GM19463 (cell line): ENCODE results near the gene HS6ST1.

Source experiments
- ATAC-seq: cut with Tn5 transposase; IDR thresholded peaks from one replicate; pipeline ENCODE4 v1.9.1; 2021; ENCODE audit warnings: mild to moderate bottlenecking, moderate library complexity; ENCODE audit not compliant: unreplicated experiment

The HS6ST1 gene

DNA sequence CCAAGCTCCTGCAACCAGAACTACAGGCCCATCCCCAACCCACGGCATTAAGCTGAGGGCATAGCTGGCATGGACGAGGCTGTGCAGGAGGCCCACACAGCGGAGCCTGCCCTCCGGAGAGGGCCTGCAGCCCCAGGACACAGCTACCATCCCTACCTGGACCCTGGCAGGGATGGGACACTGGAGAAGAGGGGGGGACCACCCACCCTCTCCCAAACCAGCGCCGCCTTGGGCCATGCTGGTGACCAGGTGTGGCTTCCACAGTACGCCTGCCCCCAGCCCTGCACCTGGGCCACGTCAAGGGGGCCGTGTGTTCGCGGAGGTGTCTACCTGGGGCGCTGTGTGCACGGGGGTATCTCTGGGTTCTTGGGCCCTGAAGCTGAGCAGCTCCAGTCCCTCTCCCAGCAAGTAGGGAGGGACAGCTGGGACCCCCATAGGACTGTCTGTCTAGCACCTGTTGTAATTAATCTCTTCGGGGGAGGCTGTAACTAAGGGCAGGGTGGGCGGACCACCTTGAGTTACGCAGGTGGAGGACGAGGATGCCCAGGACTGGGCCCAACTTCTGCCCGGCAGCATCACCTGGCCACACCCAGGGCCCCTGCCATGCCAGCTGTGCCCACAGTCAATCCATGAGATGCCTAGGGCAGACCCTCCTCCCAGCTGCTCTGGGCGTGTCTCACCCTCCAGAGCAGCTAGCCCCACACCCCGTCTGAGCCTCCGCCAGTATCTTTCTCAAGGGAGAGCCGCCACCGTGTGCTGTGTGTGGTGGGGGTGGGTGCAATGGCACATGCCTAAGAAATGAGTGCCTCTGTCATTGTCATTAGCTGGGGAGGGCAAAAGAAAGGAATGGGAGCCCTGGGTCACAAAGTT, 18.3 kb downstream of the HS6ST1 start:
- no peak for ATAC-seq

DNA sequence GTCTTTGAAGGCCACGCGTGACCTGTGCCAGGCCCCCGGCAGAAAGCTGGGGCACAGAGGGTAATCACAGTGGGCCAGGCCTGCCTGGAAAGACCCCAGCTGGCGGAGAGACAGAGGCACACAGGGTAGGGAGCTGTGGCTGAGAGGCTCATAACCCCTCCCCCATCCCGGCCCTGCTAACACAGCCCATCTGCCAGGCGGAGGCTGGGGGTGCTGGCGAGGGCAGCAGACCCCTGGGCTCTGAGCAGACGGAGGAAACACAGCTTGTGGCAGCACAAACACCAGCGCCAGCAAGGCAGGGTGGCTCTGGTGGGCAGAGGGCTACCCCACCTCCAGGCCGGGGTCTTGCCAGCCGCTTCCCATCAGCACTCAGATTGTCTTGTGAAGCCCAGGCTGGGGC, 19.0 kb downstream of the HS6ST1 start:
- ATAC-seq, result no peak

DNA sequence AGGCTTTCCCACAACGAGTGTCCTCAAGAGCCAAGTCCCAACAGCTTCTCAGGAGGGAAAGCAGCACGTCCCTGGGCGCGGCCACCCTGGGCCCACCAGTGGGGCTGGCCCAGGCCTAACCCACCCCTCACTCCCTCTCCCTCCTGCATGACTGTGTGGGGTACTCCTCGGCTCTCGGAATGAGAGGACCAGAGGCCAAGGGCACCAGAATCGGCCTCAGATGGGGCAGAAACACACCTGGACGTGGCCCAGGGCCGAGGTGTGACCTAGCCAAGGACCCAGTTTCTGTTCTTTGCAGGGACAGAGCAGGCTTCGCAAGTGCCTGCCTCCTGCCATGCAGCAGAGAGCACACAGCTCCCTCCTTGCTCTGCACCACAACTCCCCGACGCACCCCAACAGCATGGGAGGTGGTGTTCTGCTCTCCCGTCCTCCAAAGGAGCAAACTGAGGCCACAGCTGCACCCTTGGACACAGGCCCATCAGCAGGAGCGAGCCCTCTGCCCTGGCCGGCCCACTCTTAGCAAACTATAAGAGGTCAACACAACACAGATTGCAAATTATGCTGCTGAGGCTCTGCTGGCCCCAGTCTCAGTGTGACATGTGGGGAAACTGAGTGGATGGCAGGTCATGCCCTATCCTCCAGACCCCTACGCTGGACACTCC, 19.7 kb downstream of the HS6ST1 start:
- ATAC-seq, result no peak

DNA sequence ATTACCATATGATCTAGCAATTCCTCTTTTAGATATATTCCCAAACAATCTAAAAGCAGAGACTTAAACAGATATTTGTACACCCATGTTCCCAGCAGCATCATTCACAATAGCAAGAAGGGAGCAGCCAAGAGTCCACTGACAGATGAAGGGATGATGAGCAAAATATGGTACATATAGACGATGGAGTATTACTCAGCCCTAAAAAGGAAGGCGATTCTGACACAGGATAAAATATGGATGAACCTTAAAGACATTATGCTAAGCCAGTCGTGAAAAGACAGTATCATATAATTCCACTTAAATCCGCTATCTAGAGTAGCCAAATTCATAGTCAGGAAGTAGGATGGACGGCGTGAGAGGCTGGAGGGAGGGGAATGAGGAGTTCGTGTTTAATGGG, 20.4 kb downstream of the HS6ST1 start:
- no peak for ATAC-seq

DNA sequence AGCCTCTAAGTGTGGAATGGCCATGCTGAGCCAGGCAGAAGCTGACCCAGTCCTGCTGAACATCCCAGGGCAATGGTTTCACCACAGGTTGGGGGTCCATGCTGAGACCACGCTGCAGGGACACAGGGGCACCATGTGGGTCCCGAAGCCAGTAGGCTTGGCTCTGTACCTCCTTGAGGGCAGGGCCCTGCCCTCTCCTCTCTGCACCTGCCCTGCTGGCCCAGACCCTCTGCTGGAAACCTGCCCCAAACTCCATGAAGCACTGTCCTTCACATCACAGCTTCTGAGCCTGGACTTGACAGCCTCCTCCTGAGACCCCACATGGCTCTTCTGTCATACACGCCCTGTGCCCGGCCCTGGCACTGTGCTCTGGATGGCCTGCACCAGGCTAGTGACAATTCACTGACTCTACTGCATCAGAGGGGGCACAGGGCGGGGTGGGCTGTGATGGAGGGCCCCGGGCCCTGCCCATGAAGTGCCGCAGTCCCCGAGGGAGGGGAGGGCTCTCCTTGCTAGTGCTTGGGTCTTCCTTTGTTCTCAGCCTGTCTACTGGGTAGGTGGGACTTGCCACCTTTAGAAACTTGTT, 24.7 kb downstream of the HS6ST1 start:
- ATAC-seq, result no peak

DNA sequence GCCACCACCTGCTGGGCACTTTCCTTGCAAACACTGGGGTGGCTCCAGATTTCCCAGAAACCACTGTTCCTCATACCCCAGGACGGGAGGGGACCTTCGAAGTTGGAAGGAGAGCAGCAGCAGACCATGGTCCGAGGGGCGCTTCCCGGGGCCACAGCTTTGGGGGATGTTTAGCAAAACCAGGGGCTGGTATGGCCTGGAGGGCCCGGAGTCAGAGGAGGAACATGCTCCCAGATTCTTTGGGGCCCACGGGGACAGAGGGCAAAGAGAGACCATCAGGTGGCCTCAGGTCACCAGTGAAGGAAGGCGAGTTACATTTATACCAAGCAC, 25.3 kb downstream of the HS6ST1 start:
- no peak for ATAC-seq

DNA sequence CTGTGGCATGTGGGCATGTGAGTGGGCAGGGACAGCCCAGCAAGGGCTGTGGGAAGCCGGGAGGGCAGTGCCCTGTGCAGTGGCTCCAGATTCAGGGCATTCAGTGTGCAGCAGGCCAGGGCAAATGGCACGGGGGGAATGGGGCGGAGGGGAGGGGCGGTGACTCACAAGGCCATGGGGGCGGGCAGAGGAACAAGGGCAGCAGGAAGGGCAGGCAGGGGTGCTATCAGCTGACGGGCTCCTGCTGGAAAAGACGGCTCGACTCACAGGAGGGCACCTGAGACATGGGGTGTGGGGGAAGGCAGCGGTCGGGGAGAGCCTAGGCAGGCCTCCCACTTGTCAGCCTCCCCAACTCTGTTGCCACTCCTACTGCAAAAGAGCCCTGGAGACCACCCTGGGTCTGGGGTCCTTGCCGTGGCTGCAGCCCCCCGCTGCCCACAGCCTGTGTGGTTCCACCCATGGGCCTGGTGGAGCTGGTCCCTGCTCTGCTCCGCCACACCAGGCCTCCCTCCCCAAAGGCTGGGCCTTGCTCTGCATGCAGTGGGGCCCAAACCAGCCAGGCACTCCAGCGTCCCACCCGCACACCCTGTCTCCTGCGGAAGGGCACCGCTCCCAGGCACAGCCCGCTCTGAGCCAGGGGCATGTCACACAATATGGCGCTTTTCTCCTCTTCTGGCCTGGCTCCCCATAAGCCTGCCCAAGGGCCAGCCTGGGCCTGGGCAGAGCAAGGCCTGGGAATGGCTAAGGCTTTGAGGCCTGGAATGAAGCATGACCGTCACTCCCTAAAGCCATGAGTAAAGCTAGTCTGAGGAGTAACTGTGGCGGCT, 25.9 kb downstream of the HS6ST1 start:
- no peak for ATAC-seq

DNA sequence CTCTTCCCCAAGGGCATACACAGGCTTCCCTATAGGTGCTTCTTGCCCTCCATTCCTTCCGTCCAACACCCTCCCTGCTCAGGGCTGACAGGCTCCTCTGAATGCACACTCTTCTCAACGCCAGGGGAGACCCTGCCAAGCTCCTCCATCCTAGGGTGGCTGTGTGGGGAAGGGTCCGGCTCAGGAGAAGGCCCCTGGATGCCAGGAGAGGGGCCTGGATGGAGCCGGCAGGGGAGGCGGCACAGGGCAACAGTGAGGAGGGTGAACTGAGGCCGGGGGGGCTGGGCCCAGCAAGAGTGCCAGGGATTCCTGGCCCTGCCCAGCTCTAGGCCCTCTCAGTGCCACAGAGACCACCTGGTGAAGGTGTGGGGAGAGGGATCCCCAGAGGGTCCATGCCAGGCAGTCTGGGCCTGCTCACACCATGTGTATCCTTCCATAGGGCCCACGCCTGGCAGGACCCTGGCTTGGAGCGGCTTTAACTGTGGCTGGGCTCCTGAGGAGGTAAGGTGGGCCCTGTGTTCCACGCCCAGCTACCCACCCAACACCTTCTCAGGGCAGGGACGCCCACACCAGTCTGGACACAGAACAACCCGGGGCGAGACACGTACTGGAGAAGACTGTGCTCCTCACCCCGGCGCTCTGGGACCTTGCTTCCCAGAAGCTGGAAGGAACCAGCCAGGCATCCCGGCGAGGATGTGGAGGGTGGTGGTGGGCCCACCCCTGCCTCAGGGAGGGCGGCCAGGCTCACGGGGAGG, 26.6 kb downstream of the HS6ST1 start:
- ATAC-seq, result no peak

DNA sequence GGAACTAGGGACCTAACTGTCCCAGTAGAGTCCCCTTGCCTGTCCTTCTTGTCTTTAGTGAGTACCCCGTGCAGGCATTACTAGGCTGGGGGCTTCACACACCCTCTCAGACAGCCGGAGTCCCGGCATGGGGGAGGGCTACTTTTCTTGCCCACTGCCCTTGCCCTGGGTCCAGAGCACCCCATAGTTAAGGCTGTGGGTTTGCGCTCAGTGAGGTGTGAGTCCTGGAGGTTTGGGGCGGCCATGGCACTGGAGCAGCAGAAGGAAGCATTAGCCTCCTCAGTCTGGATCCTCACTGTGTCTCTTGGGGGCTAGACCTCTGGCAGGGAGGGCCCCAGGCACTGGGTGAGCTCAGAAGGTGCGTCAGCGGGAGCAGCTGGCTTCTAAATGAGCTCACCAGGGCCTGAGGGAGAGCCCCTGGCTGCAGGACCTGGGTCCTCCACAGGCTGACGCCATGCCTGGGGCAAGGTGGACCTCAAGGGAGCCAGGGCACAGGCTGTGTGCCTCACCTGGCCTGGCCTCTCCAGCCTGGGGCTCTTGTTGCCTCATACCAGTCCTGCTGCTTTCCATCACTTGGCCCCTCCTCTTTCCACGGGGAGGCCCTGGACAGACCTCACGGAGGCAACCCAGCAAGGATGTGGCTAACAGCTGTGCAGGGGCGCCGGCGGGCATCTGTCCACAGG, 27.4 kb downstream of the HS6ST1 start:
- peak; percentile 47 for ATAC-seq

DNA sequence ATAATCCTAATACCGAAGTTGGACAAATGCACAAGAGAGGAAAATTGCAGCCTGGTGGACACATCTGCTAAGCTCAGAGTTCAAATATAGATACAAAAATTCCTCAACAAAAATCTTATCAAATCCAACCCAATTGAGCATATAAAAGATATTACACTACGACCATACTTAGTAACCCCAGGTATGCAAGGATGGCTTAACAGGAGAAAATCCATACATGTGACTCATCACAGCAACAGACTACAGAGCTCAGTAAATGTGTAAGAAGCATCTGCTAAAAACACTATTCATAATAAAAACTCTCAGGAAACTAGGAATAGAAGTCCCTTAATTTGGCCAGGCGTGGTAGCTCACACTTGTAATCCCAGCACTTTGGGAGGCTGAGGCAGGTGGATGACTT, 28.3 kb downstream of the HS6ST1 start:
- no peak for ATAC-seq

DNA sequence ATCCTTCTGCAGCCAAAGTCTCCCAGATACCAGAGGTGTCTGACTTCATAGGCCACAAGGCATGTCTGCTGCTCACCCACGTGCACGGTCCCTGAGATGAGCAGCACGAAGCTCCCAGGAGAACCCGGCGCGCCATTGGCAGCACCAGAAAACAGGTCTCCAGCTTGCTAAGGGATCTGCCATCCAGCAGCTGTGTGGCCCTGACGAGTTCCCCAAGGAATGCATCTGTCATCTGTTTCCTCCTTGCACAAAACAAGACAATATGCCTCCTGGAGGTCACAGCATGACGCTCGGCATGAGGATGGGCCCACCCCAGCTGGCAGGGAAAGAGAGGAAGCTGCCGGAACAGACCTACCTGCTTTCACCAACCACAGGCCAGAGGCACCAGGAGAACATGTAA, 29.2 kb downstream of the HS6ST1 start:
- no peak for ATAC-seq

DNA sequence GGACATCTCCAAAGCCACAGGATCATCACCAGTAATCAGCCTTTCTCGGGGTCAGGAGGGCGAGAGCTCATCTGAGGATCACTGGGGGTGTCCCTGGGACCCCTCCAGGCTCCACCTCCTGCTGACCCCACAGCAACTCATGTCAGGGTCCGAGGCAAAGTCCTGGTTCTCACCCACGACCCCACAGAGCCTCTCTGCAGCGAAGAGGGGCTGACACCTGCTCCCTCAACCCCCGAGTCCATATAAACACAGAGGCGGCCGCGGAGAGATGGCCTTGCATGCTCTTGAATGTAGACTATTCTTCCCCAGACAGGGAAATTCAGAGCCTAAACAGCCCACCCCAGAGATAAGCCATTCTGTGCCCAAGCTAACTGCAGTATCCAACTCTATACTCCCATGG, 29.9 kb downstream of the HS6ST1 start:
- ATAC-seq, result no peak

DNA sequence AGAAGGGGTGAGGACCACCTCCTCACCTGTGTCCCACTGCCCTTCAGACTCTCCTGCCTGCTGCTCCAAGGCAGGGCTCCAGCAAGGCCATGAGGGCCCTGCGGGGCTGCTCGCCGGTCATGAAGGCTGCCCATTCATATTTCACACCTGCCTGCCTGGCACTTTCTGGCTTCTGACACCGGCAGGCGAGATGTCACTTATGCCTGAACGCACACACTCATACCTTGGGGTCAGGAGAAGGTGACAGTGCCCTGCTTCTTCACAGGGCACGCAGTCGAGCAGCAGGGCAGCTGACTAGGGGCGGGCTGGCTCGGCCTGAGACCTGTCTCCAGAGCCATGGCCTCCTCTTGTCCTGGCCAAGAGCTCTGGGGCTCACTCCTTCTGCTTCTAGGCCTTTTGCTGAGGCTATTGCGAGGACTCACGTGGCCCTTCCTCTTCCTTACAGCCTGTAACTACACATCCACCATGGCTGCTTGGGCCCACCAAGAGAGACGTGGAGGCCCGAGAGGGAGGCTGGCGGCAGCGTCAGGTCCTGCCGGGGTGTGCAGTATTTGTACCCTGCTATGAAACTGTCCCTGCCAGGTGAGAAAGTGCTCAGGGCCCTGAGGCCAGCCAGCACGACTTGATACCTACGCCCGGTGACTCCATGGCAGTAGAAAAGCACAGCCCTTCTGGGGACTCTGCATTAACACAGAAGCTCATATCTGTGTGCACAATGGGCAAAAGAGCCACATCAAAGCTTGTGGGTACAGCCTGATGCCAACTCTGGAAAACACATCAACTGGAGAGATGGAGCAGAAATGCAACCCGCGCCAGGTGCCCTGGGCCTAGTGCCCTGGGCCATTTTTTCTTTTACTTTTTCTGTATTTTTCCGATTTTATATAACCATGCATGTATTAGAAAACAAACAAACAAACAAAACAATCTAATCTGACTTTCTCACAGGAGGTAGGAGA, 30.6 kb downstream of the HS6ST1 start:
- ATAC-seq, result no peak

DNA sequence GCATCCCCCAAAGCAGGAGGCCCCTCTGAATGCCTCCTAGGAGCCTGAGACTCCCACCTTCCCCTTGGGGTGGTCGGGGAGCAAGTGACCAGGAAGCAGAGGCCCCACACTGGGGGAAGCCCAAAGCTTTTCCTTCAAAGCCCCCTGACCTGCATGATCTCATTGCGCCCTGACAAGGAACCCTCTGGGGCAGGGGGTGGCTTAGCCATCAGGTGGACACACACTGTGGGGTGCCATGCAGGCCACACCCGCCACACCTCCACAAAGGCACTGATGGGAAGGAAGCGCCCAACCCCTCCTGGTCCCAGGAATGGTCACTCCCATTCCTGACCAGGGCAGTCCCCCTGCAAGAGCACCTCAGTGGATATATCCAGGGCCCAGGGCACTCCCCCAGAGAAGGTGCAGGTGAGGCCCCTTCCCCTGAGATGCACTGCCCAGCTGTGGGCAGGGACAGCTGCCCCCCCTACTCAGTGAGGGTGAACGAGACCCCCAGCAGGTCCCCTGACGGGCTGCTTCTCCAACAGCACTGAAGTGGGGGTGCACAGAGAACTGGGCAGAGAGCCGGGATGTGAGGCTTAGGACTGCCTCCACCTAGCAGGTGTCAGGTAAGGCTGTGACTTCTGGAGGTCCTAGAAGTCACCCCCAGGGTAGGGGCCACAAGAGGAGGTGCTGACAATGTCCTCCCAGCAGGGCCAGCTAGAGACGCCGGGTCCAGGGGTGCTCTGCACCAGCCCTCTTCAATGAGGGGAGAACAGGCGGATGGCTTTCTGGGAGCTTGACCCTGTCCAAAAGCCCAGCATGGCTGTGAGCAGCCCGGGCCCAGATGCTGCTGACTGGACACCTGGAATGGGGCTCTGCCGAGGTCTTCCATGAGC, 31.5 kb downstream of the HS6ST1 start:
- ATAC-seq, result no peak

DNA sequence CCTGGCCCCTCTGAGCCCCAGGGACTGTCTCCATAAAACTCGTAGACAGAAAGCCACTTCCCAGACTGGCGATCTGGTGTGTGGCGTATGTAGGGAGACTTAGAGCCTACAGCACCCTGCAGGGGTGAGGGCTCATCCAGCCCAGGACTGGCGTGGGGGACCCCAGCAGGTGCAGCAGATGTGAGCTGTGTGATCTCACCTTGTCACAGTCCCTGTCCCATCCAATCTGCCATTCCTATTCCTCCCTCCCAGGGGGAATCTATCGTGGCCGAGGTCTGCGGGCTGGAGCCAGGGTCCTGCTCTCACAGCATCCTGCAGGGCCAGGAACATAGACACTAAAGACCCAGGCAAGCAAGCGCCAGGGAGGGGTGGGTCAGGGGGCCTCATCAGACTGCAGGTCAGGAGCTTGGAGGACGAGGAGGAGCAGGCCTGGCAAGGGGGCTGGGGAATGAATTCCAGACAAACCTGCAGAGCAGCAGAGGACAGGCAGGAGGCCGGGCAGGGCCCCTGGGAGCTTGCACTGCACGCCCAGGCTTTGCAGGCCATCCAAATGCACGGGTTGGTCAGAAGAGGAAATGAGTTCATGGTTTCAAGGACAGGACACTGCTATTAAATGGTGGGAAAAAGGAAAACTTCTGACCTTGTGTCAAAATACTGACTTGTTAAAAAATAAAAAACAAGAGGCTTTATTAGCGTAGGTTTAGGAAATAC, 32.5 kb downstream of the HS6ST1 start:
- no peak for ATAC-seq

DNA sequence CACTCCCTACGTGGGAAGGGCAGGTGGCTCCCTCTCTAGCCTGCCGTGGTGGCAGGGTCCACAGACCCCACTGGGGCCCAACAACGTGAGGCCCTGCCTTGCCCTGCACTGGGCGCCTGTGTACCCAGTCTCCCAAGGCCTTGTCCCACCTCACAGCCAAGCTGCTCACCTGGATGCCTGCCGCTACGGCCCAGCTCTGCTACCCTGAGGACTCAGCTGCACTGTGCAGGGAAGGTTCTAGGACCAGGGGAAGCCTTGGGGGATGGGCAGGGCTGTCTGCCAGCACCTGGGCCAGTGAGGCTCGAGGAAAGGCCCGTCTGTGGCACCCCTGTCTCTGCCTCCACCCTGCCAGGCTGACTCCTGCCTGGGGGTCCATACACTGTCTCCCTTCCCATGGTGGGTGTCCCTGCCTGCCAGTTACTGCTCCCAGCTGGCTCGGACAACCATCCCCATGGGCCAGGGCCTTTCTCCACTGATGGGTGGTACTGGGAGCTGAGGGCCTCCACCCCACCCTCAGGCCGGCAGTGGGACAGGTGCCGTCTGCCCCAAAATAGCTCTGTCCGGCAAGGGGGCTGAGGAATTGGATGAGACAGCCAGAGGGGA, 33.2 kb downstream of the HS6ST1 start:
- no peak for ATAC-seq

DNA sequence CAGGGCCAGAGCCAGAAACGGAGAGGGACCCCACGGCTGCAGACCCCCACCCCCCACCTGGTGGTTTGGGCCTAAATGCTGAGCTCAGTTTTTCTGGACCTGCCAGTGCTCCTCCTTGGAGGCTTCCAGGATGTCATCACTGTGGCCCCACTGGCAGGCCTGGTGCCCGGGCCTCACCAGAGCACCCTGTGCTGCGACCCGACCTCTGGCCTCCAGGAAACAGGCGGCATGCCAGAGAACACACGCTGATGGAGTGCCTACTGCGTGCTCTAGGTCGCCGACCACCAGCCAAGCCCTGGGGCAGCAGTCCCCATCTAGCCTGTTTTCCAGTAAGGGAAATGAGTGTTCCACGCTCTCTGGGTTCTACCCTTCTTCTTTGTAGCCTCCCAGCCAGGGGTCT, 33.8 kb downstream of the HS6ST1 start:
- ATAC-seq, result no peak
